ENCODE measurements around the gene PTPRH.
"Not testable (repeated sequence)": the region's sequence is repeated elsewhere in the genome, so short reads cannot be mapped to it uniquely, and the experiment has no call there.

PTPRH gene

GRCh38 chr19:55158423-55158822, 50.9 kb downstream of the PTPRH start:
- no peak for DNase-seq (ENCODE audit: low read depth in 2 of 2)

DNA sequence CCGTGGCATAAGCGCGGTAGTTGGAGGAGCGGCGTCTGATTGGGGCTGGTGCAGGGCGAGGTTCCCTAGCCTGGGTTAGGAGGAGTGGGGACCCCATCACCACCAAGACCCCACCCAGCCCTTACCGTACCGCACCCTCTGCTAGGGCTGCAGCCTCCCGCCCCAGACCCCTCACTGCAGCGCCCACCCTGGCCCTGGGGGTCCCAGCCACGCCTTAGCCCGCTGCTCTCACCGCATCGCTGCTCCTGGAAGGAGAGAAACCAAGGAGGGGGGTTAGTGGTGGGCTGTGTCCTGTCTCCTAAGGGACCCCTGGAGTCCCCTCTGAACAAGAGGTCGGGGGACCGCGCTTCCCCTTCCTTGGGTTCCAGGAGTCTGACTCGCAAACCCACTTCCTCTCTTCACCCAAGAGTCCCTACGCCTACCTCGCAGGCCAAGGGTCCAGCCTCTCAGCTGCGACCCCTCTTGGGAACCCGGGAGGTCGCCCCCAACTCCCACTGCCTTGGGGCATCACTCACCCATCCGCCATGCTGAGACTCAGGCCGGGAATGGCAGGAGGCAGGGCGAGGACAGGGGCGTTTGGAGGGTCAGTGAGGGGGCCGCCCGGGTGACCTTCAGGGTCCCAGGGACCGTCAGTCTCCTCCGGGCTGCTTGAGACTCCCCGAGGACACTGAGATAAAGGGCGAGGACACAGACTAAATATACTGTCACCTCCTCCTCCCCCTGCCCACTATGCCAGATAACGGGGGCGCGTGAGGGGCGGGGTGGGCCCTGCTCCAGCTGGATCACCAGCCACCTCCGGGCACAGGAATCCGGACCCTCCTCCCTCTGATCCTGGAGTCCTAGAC, 52.0 kb downstream of the PTPRH start, which contains the start of gene TNNI3:
TNNI3 (minus strand) TSS at position 669 of the 845 bp plus-strand sequence; CDS start at position 526, 143 bp downstream.
- no peak for DNase-seq (ENCODE audit: low read depth in 2 of 2)

- DNase-seq (ENCODE audit: low read depth in 2 of 2), result no peak
Observed at GRCh38 chr19:55156202-55157063, 52.9 kb downstream of the PTPRH start.

GRCh38 chr19:55155784-55156183, 53.5 kb downstream of the PTPRH start:
- DNase-seq (ENCODE audit: low read depth in 2 of 2), result not testable (repeated sequence)

- no peak for DNase-seq (ENCODE audit: low read depth in 2 of 2)
Observed at GRCh38 chr19:55153652-55154264, 55.5 kb downstream of the PTPRH start.

DNA sequence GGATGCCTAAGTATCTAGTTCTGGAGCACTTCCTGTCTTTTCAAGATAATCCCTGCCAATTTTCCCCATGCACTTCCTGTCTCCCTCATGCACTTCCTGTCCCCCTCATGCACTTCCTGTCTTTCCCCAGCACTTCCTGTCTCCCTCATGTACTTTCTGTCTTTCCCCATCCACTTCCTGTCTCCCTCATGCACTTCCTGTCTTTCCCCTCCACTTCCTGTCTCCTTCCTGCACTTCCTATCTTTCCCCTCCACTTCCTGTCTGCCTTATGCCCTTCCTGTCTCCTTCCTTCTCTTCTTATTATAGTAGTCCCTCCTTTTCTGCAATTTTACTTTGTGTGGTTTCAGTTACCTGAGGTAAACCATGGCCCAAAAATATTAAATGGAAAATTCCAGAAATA, 57.3 kb downstream of the PTPRH start:
- no peak for DNase-seq (ENCODE audit: low read depth in 2 of 2)

GRCh38 chr19:55149078-55150003, 60.0 kb downstream of the PTPRH start, which contains the start of gene TNNT1:
TSS of gene TNNT1 (minus strand) at chr19:55149206. CDS start at chr19:55147157, 2,049 bp downstream.
- no peak for DNase-seq (ENCODE audit: low read depth in 2 of 2)

- DNase-seq (ENCODE audit: low read depth in 2 of 2), result no peak
Observed at GRCh38 chr19:55147545-55148251, 61.6 kb downstream of the PTPRH start.

GRCh38 chr19:55146705-55147273, 62.5 kb downstream of the PTPRH start:
- no peak for DNase-seq (ENCODE audit: low read depth in 2 of 2)

DNA sequence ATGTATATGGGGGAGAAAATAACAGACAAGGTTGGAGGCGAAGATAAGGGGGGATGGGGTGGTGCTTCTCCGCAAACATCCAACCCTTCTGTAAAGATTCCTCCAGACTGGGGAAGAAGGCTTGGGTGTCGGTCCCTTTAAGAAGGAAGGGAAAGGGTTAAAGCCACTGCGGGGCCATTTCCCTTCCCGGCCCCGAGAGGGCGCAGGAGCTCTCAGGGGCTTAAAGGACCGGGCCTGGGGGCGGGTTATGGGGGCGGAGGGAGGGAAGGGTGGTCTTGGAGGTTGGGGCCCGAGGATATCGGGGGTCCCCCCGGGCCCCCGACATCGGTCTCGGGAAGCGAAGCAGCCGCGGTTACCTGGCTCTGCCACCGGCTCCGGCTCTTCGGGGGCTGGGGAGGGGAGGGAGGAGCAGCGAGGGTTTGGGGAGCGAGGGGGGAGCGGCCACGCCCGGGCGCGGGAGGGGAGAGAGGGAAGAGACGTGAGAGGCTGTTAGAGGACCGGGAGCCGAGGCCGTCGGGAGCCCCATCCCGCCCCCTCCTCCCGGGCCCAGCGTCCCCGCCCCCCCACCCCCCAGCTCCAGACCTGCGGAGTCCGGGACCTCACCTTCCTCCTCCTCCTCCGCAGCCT, 63.1 kb downstream of the PTPRH start:
- no peak for DNase-seq (ENCODE audit: low read depth in 2 of 2)

GRCh38 chr19:55145232-55145631, 64.1 kb downstream of the PTPRH start:
- no peak for DNase-seq (ENCODE audit: low read depth in 2 of 2)

DNA sequence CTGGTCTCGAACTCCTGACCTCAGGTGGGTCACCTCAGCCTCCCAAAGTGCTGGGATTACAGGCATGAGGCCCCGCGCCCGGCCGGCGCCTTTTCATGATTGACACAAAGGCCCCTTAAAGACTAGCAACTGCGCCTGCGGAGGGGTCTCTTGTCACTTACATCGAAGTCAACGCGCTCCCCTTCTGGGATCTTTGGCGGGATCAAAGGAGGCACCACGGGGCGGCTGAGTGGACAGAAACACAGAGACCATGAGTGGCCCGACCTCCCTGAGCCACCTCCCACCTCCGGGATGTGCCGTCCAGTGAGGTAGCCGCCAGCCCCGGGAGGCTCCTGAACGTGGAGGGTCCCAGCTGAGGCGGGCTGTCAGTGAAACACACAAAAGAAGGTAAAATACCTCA, 67.6 kb downstream of the PTPRH start:
- no peak for DNase-seq (ENCODE audit: low read depth in 2 of 2)

DNA sequence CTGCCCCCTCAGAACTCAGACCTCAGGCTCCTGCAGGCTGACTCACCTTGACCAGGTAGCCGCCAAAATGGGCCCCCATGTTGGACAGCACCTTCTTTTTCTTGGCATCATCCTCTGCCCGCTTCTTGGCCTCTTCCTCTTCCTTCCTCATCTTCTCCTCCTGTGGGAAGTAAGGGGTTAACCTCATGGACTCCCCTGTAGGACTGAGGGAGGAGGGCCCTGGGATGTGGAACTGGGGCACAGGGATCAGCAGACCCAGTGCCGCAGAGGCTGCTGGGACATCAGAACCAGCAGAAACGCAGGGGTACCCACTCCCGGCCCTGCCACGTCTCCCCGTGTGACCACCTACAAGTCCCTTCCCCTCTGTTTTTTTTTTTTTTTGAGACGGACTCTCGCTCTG, 71.4 kb downstream of the PTPRH start:
- DNase-seq (ENCODE audit: low read depth in 2 of 2), result no peak

DNA sequence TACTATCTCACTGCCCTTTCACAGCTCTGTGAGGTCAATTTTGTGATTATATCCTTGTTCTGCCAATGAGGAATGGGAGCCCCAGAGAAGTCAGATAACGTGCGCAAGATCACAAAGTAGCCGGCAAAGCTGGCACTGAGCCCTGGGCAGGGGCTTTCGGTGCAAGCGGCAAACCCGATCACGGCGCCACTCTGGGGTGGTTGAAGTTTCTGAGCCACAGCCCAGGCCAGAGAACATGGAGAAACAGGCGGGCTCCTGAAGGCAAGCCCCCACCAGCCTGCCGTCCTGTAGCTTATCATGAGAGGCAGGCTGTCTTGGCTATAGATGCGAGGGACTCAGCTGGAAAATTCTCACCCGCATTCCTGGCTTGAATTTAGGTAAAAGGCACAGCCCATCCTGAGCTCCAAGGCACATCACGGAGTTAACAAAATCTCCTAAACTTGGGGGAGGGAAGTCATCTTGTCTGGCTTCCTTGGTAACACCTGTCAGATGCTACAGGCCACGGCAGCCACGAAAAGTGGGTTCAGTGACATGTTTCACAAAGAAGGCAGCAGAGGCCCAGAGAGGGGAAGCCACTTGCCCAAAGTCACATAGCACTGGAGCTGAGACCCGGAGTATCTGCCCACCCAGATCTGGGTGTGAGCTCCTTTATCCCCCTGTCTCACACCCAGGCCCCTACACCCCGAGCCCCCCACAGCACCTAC, 72.8 kb downstream of the PTPRH start:
- no peak for DNase-seq (ENCODE audit: low read depth in 2 of 2)

GRCh38 chr19:55134736-55135135, 74.6 kb downstream of the PTPRH start:
- no peak for DNase-seq (ENCODE audit: low read depth in 2 of 2)

DNA sequence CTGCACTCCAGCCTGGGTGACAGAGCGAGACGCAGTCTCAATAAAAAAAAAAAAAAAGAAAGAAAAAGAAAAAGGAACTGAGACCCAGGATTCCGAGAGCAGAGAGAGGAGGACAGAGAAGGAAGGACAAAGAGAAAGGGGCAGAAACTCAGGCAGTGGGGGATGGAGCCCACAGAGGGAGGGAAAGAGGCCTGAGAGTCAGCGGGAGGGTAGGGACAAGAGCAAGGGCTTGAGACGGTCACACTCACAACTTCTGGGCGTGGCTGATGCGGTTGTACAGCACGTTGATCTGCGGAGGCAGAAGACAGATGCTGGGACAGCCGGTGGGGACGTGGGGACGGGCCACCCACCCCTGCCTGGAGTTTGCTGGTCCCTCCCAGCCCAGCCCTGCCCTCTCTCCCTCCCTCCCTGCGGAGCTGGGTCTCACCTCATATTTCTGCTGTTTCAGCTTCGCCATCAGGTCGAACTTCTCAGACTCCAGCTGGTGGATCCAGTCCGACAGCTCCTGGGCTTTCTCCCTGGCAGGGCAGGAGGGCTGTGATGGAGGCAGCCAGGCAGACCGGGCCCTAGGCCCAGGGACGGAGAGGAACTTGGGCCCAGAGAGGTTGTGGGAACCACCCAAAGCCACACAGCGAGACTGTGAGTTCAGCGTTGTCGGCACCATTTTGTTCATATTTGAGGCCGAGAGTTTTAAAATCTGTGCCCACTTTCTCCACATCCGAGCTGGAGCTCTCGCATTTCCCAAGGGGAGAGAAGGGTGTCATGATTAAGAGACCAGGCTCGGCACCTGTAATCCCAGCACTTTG, 75.5 kb downstream of the PTPRH start:
- no peak for DNase-seq (ENCODE audit: low read depth in 2 of 2)

GRCh38 chr19:55132453-55133129, 76.7 kb downstream of the PTPRH start:
- no peak for DNase-seq (ENCODE audit: low read depth in 2 of 2)

DNA sequence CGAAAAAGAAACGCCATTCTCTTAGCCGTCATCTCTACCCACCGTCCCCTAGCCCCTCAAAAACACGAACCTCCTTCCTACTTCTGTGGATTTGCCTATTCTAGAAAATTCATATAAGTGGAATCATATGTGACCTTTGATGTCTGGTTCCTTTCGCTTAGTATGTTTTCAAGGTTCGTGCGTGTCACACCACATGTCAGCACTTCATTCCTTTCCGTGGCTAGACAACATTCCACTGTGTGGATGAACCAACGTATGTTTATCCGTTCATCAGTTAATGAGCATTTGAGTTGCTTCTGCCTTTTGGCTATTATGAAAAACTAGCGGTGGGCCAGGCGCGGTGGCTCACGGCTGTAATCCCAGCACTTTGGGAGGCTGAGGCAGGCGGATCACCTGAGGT, 77.9 kb downstream of the PTPRH start:
- DNase-seq (ENCODE audit: low read depth in 2 of 2), result no peak

Data from stimulated activated CD8-positive, alpha-beta memory T cell treated with anti-CD3 and anti-CD28 coated beads, Interleukin-15, amount 100 ng/mL, for 48 hours (primary cell).